ENCODE measurements around the gene RSPRY1.

RSPRY1 gene

GRCh38 chr16:57152096-57153093, 33.7 kb upstream of the RSPRY1 start:
- no peak for DNase-seq (ENCODE audit: extremely low read depth in 1 of 2, low read depth in 1 of 2)

GRCh38 chr16:57153841-57154240, 32.3 kb upstream of the RSPRY1 start:
- no peak for DNase-seq (ENCODE audit: extremely low read depth in 1 of 2, low read depth in 1 of 2)

- no peak for DNase-seq (ENCODE audit: extremely low read depth in 1 of 2, low read depth in 1 of 2)
Measured at GRCh38 chr16:57155702-57156350, 30.3 kb upstream of the RSPRY1 start.

- DNase-seq (ENCODE audit: extremely low read depth in 1 of 2, low read depth in 1 of 2) = no peak
Measured at GRCh38 chr16:57156351-57156703, 29.8 kb upstream of the RSPRY1 start.

- no peak for DNase-seq (ENCODE audit: extremely low read depth in 1 of 2, low read depth in 1 of 2)
Measured at GRCh38 chr16:57157533-57157932, 28.6 kb upstream of the RSPRY1 start.

- DNase-seq (ENCODE audit: extremely low read depth in 1 of 2, low read depth in 1 of 2) = no peak
Measured at GRCh38 chr16:57159447-57159846, 26.7 kb upstream of the RSPRY1 start.

- DNase-seq (ENCODE audit: extremely low read depth in 1 of 2, low read depth in 1 of 2) = no peak
Measured at GRCh38 chr16:57163842-57164241, 22.3 kb upstream of the RSPRY1 start.

GRCh38 chr16:57165483-57165882, 20.6 kb upstream of the RSPRY1 start:
- DNase-seq (ENCODE audit: extremely low read depth in 1 of 2, low read depth in 1 of 2) = no peak

GRCh38 chr16:57165938-57166337, 20.2 kb upstream of the RSPRY1 start:
- no peak for DNase-seq (ENCODE audit: extremely low read depth in 1 of 2, low read depth in 1 of 2)

GRCh38 chr16:57166451-57166850, 19.7 kb upstream of the RSPRY1 start:
- DNase-seq (ENCODE audit: extremely low read depth in 1 of 2, low read depth in 1 of 2) = no peak

GRCh38 chr16:57166951-57167350, 19.2 kb upstream of the RSPRY1 start:
- no peak for DNase-seq (ENCODE audit: extremely low read depth in 1 of 2, low read depth in 1 of 2)

- DNase-seq (ENCODE audit: extremely low read depth in 1 of 2, low read depth in 1 of 2) = no peak
Measured at GRCh38 chr16:57167538-57167937, 18.6 kb upstream of the RSPRY1 start.

- no peak for DNase-seq (ENCODE audit: extremely low read depth in 1 of 2, low read depth in 1 of 2)
Measured at GRCh38 chr16:57167953-57168352, 18.2 kb upstream of the RSPRY1 start.

- no peak for DNase-seq (ENCODE audit: extremely low read depth in 1 of 2, low read depth in 1 of 2)
Measured at GRCh38 chr16:57169327-57169726, 16.8 kb upstream of the RSPRY1 start.

- no peak for DNase-seq (ENCODE audit: extremely low read depth in 1 of 2, low read depth in 1 of 2)
Measured at GRCh38 chr16:57172721-57173290, 13.3 kb upstream of the RSPRY1 start.

- no peak for DNase-seq (ENCODE audit: extremely low read depth in 1 of 2, low read depth in 1 of 2)
Measured at GRCh38 chr16:57175896-57176295, 10.2 kb upstream of the RSPRY1 start.

- no peak for DNase-seq (ENCODE audit: extremely low read depth in 1 of 2, low read depth in 1 of 2)
Measured at GRCh38 chr16:57178196-57178595, 7.9 kb upstream of the RSPRY1 start.

GRCh38 chr16:57178793-57179212, 7.3 kb upstream of the RSPRY1 start:
- no peak for DNase-seq (ENCODE audit: extremely low read depth in 1 of 2, low read depth in 1 of 2)

- DNase-seq (ENCODE audit: extremely low read depth in 1 of 2, low read depth in 1 of 2) = no peak
Measured at GRCh38 chr16:57179215-57179828, 6.8 kb upstream of the RSPRY1 start.

- DNase-seq (ENCODE audit: extremely low read depth in 1 of 2, low read depth in 1 of 2) = no peak
Measured at GRCh38 chr16:57184113-57184512, 2.0 kb upstream of the RSPRY1 start.

- no peak for DNase-seq (ENCODE audit: extremely low read depth in 1 of 2, low read depth in 1 of 2)
Measured at GRCh38 chr16:57184887-57185445, 1.2 kb upstream of the RSPRY1 start.
